Muscle layer of colon (tissue), 2 donors: Measurements from ENCODE around the gene CAP2.
"Not testable (repeated sequence)": the region's sequence is repeated elsewhere in the genome, so short reads cannot be mapped to it uniquely, and the experiment has no call there.

Experiments used
- H3K27ac ChIP-seq: one replicate; pipeline ENCODE4 v1.7.0; 2013; ENCODE audit warnings: low read depth, mild to moderate bottlenecking, low read length, moderate library complexity
- H3K27me3 ChIP-seq, 2 donors: one replicate each; pipeline ENCODE4 v1.7.0; 2013; ENCODE audit warnings: low read length in 2 of 2, mild to moderate bottlenecking in 2 of 2; ENCODE audit not compliant: insufficient read depth in 2 of 2, control insufficient read depth in 1 of 2
- H3K36me3 ChIP-seq: one replicate; pipeline ENCODE4 v1.7.0; 2013; ENCODE audit warnings: mild to moderate bottlenecking, low read length; ENCODE audit not compliant: insufficient read depth
- H3K4me1 ChIP-seq: one replicate; pipeline ENCODE4 v1.7.0; 2013; ENCODE audit warnings: mild to moderate bottlenecking, low read length; ENCODE audit not compliant: insufficient read depth
- H3K4me3 ChIP-seq, 2 donors: one replicate each; pipeline ENCODE4 v1.7.0; 2013; ENCODE audit warnings: low read length in 2 of 2, low read depth in 1 of 2, mild to moderate bottlenecking in 1 of 2, moderate library complexity in 1 of 2
- H3K9ac ChIP-seq: one replicate; pipeline ENCODE4 v1.7.0; 2013; ENCODE audit warnings: low read length
- H3K9me3 ChIP-seq: one replicate; pipeline ENCODE4 v1.7.0; 2013; ENCODE audit warnings: mild to moderate bottlenecking, low read length
- donor health status: abdominal sarcoma.
- donor health status: Adenocarcinoma of cecum.

Gene CAP2

DNA sequence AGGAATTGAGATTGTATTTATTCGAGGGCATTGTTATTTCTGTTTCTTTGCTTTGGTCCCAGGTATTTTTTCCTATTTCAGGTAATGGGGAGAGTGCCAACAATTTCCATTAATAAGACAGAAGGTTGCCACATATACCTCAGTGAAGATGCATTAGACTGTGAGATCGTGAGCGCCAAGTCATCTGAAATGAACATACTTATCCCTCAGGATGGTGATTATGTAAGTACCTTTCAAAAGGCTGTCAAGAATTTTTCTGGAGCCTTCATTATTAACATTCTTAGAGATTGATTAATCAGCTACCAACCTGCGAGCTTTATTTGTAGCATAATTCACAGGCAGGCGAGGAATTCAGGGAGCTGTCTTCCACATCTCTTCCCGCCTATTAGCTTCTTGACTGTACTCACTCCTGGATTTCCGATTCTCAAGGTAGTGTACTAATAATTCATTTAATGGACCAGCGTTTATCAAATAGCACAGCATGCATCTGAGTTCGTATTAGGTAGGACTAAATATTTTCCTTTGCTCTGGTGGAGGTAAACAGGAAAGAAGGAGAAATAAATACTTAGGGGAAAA is 158.1 kb downstream of the CAP2 start:
- Histone ChIP-seq H3K9ac (no peak overlapping the region), H3K4me3 (no peak overlapping the region), H3K27ac (no peak overlapping the region), H3K9me3 (no peaks in the 10 kb centered on the region), H3K36me3 (peaks cover 4% of the 10 kb centered on the region), H3K4me1 (no peaks in the 10 kb centered on the region), H3K27me3 (no peaks in the 10 kb centered on the region)

DNA sequence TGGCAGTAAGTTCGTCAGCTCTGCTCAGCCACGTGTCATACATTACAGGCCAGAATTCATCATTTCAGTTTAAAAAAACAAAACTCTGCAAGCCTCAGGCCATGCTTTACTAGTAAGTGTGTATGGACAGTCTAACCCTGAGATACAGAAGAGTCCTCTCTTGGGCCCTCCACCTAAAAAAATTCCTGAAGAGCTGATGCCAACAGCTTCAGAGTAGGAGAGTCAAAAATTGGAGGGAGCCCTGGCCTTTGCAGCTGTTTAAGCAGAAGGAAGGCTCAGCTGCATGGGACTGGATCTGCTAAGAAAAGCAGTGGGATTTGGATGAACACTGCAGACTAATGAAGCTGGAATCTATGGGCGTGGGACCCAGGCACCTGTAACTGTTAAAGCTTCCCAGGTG is 159.5 kb downstream of the CAP2 start:
- H3K27ac ChIP-seq = no peak overlapping the region
- no peaks in the 10 kb centered on the region for H3K27me3 ChIP-seq
- H3K4me1 ChIP-seq = no peaks in the 10 kb centered on the region
- H3K36me3 ChIP-seq = peaks cover 8% of the 10 kb centered on the region
- no peaks in the 10 kb centered on the region for H3K9me3 ChIP-seq
- no peak overlapping the region for H3K9ac ChIP-seq
- no peak overlapping the region for H3K4me3 ChIP-seq

- peaks cover 8% of the 10 kb centered on the region for H3K36me3 ChIP-seq
- H3K27ac ChIP-seq = no peak overlapping the region
- H3K4me3 ChIP-seq = no peak overlapping the region
- H3K9ac ChIP-seq = no peak overlapping the region
- no peaks in the 10 kb centered on the region for H3K27me3 ChIP-seq
- H3K4me1 ChIP-seq = no peaks in the 10 kb centered on the region
- no peaks in the 10 kb centered on the region for H3K9me3 ChIP-seq
These were observed 162.6 kb downstream of the CAP2 start for GRCh38 chr6:17556014-17556413.

DNA sequence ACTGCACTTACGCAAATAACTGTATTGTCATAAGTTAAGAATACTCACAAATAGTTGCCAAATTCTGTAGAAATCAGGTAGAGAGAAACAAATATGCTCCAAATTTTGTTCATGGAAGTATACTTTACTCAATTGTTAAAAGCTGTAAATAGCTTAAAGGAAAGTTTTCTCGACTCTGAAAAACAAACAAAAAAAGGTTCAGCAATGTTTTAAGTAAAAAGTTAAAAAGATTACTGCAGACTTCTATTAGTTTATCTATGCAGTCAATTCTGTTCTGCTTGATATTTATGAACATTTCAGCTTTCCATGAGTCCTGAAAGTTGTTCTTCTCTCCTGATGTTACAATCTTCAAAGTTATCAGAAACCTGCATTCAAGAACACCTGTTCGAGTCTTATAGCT is 169.2 kb downstream of the CAP2 start:
- H3K27me3 ChIP-seq = no peaks in the 10 kb centered on the region
- no peaks in the 10 kb centered on the region for H3K9me3 ChIP-seq
- H3K4me3 ChIP-seq = no peak overlapping the region
- no peak overlapping the region for H3K9ac ChIP-seq
- H3K27ac ChIP-seq = no peak overlapping the region
- H3K36me3 ChIP-seq = no peaks in the 10 kb centered on the region
- no peaks in the 10 kb centered on the region for H3K4me1 ChIP-seq

DNA sequence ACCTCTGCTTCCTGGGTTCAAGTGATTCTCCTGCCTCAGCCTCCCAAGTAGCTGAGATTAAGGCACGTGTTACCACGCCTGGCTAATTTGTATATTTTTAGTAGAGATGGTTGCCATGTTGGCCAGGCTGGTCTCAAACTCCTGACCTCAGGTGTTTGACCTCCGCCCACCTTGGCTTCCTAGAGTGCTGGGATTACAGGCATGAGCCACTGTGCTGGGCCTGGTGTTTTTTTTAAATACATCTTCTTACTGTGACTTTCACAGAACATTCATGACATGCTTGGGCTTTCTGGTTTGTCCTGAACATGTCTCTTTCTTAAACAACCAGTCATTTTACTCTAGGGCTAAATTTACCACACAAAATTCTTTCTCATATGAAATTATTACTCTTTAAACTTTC is 172.0 kb downstream of the CAP2 start:
- H3K4me3 ChIP-seq = no peak overlapping the region
- H3K9me3 ChIP-seq = no peaks in the 10 kb centered on the region
- no peak overlapping the region for H3K9ac ChIP-seq
- H3K27ac ChIP-seq = no peak overlapping the region
- no peaks in the 10 kb centered on the region for H3K27me3 ChIP-seq
- no peaks in the 10 kb centered on the region for H3K4me1 ChIP-seq
- no peaks in the 10 kb centered on the region for H3K36me3 ChIP-seq

DNA sequence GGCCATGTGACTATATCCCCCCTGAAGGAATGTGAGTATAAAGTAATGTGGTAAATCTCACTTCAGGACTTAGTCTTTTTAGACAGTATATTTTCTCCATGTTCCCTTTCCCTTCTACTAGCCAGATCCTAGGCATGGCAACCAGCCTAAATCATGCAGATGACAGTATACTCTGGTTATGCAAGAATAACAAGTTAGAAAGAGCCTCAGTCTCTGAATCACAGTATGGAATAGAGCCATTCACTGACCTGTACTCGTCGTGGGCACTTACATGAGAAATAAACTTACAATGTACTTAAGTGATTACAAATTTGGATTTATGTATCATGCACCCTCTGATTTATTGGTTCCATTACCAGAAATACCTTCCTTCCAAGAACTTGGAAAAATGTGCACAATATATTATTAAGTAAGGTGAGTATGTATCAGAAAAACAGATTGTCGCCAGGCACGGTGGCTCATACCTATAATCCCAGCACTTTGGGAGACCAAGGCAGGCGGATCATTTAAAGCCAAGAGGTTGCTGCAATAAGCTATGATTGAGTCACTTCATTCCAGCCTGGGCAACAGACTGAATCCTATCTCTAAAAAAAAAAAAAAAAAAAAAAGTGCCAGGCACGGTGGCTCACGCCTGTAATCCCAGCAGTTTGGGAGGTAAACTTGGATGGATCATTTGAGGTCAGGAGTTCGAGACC is 181.6 kb downstream of the CAP2 start:
- Histone ChIP-seq H3K4me1 (peaks cover 5% of the 10 kb centered on the region), H3K27ac (no peak overlapping the region), H3K27me3 (no peaks in the 10 kb centered on the region), H3K4me3 (no peak overlapping the region), H3K36me3 (no peaks in the 10 kb centered on the region), H3K9ac (no peak overlapping the region), H3K9me3 (peaks cover 6% of the 10 kb centered on the region)

GRCh38 chr6:17577059-17577458 is 183.7 kb downstream of the CAP2 start:
- H3K27me3 ChIP-seq = no peaks in the 10 kb centered on the region
- H3K4me3 ChIP-seq = no peak overlapping the region
- no peak overlapping the region for H3K9ac ChIP-seq
- H3K36me3 ChIP-seq = no peaks in the 10 kb centered on the region
- peaks cover 5% of the 10 kb centered on the region for H3K4me1 ChIP-seq
- no peak overlapping the region for H3K27ac ChIP-seq
- peaks cover 6% of the 10 kb centered on the region for H3K9me3 ChIP-seq

GRCh38 chr6:17580518-17581048 is 187.2 kb downstream of the CAP2 start:
- Histone ChIP-seq H3K27me3 (no peaks in the 10 kb centered on the region), H3K36me3 (no peaks in the 10 kb centered on the region), H3K9ac (no peak overlapping the region), H3K9me3 (peaks cover 6% of the 10 kb centered on the region), H3K4me3 (peak overlapping the region; percentile 52 to 62), H3K27ac (peak overlapping the region; percentile 80), H3K4me1 (peaks cover 11% of the 10 kb centered on the region)

DNA sequence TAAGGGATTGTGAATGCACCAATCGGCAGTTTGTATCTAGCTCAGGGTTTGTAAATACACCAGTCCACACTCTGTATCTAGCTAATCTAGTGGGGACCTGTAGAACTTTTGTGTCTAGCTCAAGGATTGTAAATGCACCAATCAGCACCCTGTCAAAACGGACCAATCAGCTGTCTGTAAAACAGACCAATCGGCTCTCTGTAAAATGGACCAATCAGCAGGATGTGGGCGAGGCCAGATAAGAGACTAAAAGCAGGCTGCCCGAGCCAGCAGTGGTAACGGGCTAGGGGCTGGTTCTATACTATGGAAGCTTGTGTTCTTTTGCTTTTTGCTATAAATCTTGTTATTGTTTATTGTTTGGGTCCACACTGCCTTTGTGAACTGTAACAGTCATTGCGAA is 187.9 kb downstream of the CAP2 start:
- H3K27ac ChIP-seq = peak overlapping the region; percentile 41

DNA sequence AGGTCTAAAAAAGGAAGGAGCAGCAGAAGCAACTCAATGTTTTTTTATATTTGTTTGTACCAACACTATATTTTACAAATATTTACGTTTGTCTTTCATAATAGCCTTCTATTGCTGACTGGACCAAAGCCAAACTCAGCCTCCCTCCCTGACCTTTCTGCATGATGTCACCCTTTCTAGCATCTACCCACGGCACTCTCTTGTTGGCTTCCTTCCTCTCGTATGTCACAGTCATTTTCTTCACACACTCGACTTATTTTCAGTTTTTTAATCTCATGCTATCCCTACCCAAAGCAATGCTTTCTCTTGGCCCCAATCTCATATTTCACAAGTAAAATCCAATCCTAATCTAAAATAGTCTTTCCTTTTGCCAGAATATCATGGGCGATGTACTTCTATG is 190.4 kb downstream of the CAP2 start:
- Histone ChIP-seq H3K36me3 (no peaks in the 10 kb centered on the region), H3K9me3 (no peaks in the 10 kb centered on the region), H3K4me3 (no peak overlapping the region), H3K27me3 (no peaks in the 10 kb centered on the region), H3K4me1 (peaks cover 11% of the 10 kb centered on the region), H3K27ac (peak overlapping the region; percentile 61), H3K9ac (no peak overlapping the region)

More for the DNA sequence above, 187.9 kb downstream of the CAP2 start:
- not testable (repeated sequence) for H3K27me3 ChIP-seq, H3K36me3 ChIP-seq, H3K4me3 ChIP-seq, H3K9me3 ChIP-seq, H3K9ac ChIP-seq
- peaks cover 11% of the 10 kb centered on the region for H3K4me1 ChIP-seq

GRCh38 chr6:17584241-17584803 is 190.9 kb downstream of the CAP2 start:
- Histone ChIP-seq H3K4me1 (peaks cover 11% of the 10 kb centered on the region), H3K9ac (no peak overlapping the region), H3K27me3 (no peaks in the 10 kb centered on the region), H3K36me3 (no peaks in the 10 kb centered on the region), H3K9me3 (no peaks in the 10 kb centered on the region), H3K27ac (peak overlapping the region; percentile 61), H3K4me3 (no peak overlapping the region)
